GM19395 (cell line): Measurements from ENCODE around the gene MEOX2.

Experiments
- ATAC-seq: cut with Tn5 transposase; IDR thresholded peaks from one replicate; pipeline ENCODE4 v1.9.1; 2021; ENCODE audit warnings: mild to moderate bottlenecking, moderate library complexity; ENCODE audit not compliant: unreplicated experiment

MEOX2 gene

GRCh38 chr7:15566476-15566875 is 120.0 kb downstream of the MEOX2 start:
- ATAC-seq = no peak

- ATAC-seq = no peak
Measured at GRCh38 chr7:15561835-15562234, 124.6 kb downstream of the MEOX2 start, which contains the start of gene AGMO. AGMO (minus strand) TSS chr7:15562015.
